Activated CD8-positive, alpha-beta T cell treated with anti-CD3 and anti-CD28 coated beads, Interleukin-2, amount 10 ng/mL, durations not matched to agents 7 days and 5 days (primary cell): ENCODE results near the gene SH3BP4. TPM values are rescaled to one million over a fixed set of nuclear protein-coding genes. Genes with fewer than 3 reads are reported as not detected.

ENCODE experiments used
- ATAC-seq: fragments of 150-1000 bp; cut with Tn5 transposase; one replicate; pipeline ENCODE4 v1.10.0; 2021; ENCODE audit warnings: moderate library complexity
- CTCF ChIA-PET: fragments of 350-600 bp; sonication (Branson Sonifier 250); formaldehyde crosslinking; loops from one replicate; lab custom pipeline; 2021; ENCODE audit warnings: antibody characterized with exemption; lab: Charles Lee
- POLR2A ChIA-PET: fragments of 350-600 bp; sonication (Branson Sonifier 250); formaldehyde crosslinking; loops from one replicate; lab custom pipeline; 2021; ENCODE audit warnings: antibody characterized with exemption; lab: Charles Lee
- DNase-seq: peaks from one replicate; pipeline ENCODE4 v3.0.0-alpha.2; 2020
- H3K27ac Mint-ChIP-seq: one replicate; pipeline ENCODE4 v1.8.0; 2021; ENCODE audit warnings: mild to moderate bottlenecking, mixed read lengths
- H3K27me3 Mint-ChIP-seq: one replicate; pipeline ENCODE4 v1.8.0; 2021; ENCODE audit warnings: low read depth, mixed read lengths
- H3K36me3 Mint-ChIP-seq: one replicate; pipeline ENCODE4 v1.8.0; 2021; ENCODE audit warnings: low read depth, mixed read lengths
- H3K4me1 Mint-ChIP-seq: one replicate; pipeline ENCODE4 v1.8.0; 2021; ENCODE audit warnings: low read depth, mixed read lengths
- H3K4me3 Mint-ChIP-seq: one replicate; pipeline ENCODE4 v1.8.0; 2021; ENCODE audit warnings: mild to moderate bottlenecking, mixed read lengths
- H3K9me3 Mint-ChIP-seq: one replicate; pipeline ENCODE4 v1.8.0; 2022; ENCODE audit warnings: mixed read lengths; ENCODE audit not compliant: insufficient read depth
- total RNA-seq, 2 experiments: library from RNA; stranded (reverse); gene quantifications; one replicate each; pipeline ENCODE4 v1.2.3, GENCODE V29; 2021

SH3BP4 gene
- total RNA-seq, 2 experiments from 2014 or later = not detected

- no peaks in the 10 kb centered on the region for H3K27me3 Mint-ChIP-seq
- no peak for DNase-seq
- H3K9me3 Mint-ChIP-seq = no peaks in the 10 kb centered on the region
- ATAC-seq = no peak
- ChIA-PET CTCF (no interaction called here), POLR2A (no interaction called here)
- H3K4me1 Mint-ChIP-seq = no peaks in the 10 kb centered on the region
- H3K27ac Mint-ChIP-seq = no peak overlapping the region
- no peak overlapping the region for H3K4me3 Mint-ChIP-seq
- H3K36me3 Mint-ChIP-seq = no peaks in the 10 kb centered on the region
Observed at GRCh38 chr2:235078182-235078581, 126.4 kb downstream of the SH3BP4 start.

GRCh38 chr2:235078914-235079472 is 127.2 kb downstream of the SH3BP4 start:
- Mint-ChIP-seq H3K27ac (no peak overlapping the region), H3K4me3 (no peak overlapping the region), H3K9me3 (no peaks in the 10 kb centered on the region), H3K4me1 (no peaks in the 10 kb centered on the region), H3K27me3 (no peaks in the 10 kb centered on the region), H3K36me3 (no peaks in the 10 kb centered on the region)
- DNase-seq = no peak
- ChIA-PET POLR2A (no interaction called here), CTCF (no interaction called here)
- ATAC-seq = no peak

GRCh38 chr2:235080101-235080500 is 128.3 kb downstream of the SH3BP4 start:
- Mint-ChIP-seq H3K4me1 (no peaks in the 10 kb centered on the region), H3K4me3 (no peak overlapping the region), H3K27me3 (no peaks in the 10 kb centered on the region), H3K27ac (no peak overlapping the region), H3K9me3 (no peaks in the 10 kb centered on the region), H3K36me3 (no peaks in the 10 kb centered on the region)
- ATAC-seq = no peak
- no peak for DNase-seq
- CTCF ChIA-PET = no interaction called here
- POLR2A ChIA-PET = no interaction called here

DNA sequence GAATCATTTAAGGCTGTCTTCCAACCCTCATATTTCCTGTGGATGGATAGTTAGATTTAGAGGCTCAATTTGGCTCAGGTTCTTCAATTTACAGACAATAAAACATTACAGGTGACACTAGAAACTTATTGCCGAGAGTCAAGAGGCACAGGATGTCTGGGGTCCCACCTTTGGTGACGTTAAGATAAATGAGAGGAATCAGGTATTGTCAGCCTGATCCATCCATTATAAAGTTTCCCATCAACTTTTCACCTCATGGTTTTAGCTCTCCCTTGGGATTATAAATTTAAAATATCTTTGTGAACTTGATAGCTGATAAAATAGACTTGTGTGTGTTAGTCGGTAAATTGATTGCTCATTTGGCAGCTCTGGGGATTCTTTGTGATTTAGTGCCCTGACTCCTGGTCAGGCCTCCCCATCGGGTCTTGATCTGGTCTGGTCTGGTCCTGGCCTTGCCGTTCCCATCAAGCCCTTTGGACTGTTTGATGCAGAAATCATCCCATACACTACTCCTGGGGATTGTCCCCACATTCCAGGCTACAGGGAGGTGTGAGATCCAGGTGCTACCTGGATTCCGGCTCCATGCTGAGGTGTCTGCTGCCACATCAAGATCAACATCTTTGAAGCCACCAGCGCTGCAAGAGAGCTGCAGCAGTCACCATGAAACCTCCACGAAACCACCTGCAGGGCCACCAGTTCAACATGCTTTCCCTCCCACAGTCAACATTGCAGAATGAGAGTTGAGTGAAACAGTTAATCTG is 130.9 kb downstream of the SH3BP4 start:
- H3K9me3 Mint-ChIP-seq = no peaks in the 10 kb centered on the region
- H3K36me3 Mint-ChIP-seq = no peaks in the 10 kb centered on the region
- CTCF ChIA-PET = no interaction called here
- no peaks in the 10 kb centered on the region for H3K27me3 Mint-ChIP-seq
- no peaks in the 10 kb centered on the region for H3K4me1 Mint-ChIP-seq
- ATAC-seq (no peak), DNase-seq (no peak)
- no peak overlapping the region for H3K27ac Mint-ChIP-seq
- no peak overlapping the region for H3K4me3 Mint-ChIP-seq
- POLR2A ChIA-PET = no interaction called here

DNA sequence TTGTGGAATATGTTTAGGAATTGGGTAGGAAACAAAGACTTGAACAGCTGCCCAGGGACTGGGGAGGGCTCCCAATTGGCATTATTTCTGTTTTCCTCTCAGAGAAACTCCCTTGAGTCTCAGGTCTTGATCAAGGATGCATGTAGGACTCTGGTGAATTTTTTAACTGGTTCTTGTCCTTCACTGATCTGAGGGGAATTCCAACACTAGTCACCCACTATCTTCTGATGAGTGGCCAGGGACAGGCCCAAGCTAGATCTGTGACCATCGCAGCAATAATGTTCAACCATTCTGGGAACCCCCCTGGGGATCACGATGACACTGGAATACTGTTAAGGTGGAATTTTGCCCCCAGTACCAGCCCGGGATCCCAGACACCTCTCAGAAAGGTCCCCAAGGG is 132.0 kb downstream of the SH3BP4 start:
- DNase-seq (no peak), ATAC-seq (no peak)
- Mint-ChIP-seq H3K9me3 (no peaks in the 10 kb centered on the region), H3K36me3 (no peaks in the 10 kb centered on the region), H3K4me3 (no peak overlapping the region), H3K27me3 (no peaks in the 10 kb centered on the region), H3K4me1 (no peaks in the 10 kb centered on the region), H3K27ac (no peak overlapping the region)
- ChIA-PET POLR2A (no interaction called here), CTCF (no interaction called here)

GRCh38 chr2:235084424-235084823 is 132.6 kb downstream of the SH3BP4 start:
- Mint-ChIP-seq H3K27ac (no peak overlapping the region), H3K9me3 (no peaks in the 10 kb centered on the region), H3K27me3 (no peaks in the 10 kb centered on the region), H3K36me3 (no peaks in the 10 kb centered on the region), H3K4me1 (no peaks in the 10 kb centered on the region), H3K4me3 (no peak overlapping the region)
- ChIA-PET CTCF (no interaction called here), POLR2A (no interaction called here)
- ATAC-seq = no peak
- no peak for DNase-seq

- H3K4me3 Mint-ChIP-seq = no peak overlapping the region
- ChIA-PET POLR2A (no interaction called here), CTCF (no interaction called here)
- H3K4me1 Mint-ChIP-seq = no peaks in the 10 kb centered on the region
- no peak for ATAC-seq
- H3K27me3 Mint-ChIP-seq = no peaks in the 10 kb centered on the region
- H3K27ac Mint-ChIP-seq = no peak overlapping the region
- DNase-seq = no peak
- H3K9me3 Mint-ChIP-seq = no peaks in the 10 kb centered on the region
- no peaks in the 10 kb centered on the region for H3K36me3 Mint-ChIP-seq
Observed at GRCh38 chr2:235085476-235085875, 133.7 kb downstream of the SH3BP4 start.

GRCh38 chr2:235086481-235087184 is 134.8 kb downstream of the SH3BP4 start:
- CTCF ChIA-PET = no interaction called here
- H3K27me3 Mint-ChIP-seq = no peaks in the 10 kb centered on the region
- POLR2A ChIA-PET = no interaction called here
- no peaks in the 10 kb centered on the region for H3K4me1 Mint-ChIP-seq
- H3K4me3 Mint-ChIP-seq = no peak overlapping the region
- H3K27ac Mint-ChIP-seq = no peak overlapping the region
- DNase-seq (no peak), ATAC-seq (no peak)
- no peaks in the 10 kb centered on the region for H3K9me3 Mint-ChIP-seq
- H3K36me3 Mint-ChIP-seq = no peaks in the 10 kb centered on the region

- Mint-ChIP-seq H3K4me3 (no peak overlapping the region), H3K36me3 (no peaks in the 10 kb centered on the region), H3K27ac (no peak overlapping the region), H3K27me3 (no peaks in the 10 kb centered on the region), H3K4me1 (no peaks in the 10 kb centered on the region), H3K9me3 (no peaks in the 10 kb centered on the region)
- ChIA-PET CTCF (no interaction called here), POLR2A (no interaction called here)
- ATAC-seq = no peak
- DNase-seq = no peak
Observed at GRCh38 chr2:235087832-235088495, 136.1 kb downstream of the SH3BP4 start.

DNA sequence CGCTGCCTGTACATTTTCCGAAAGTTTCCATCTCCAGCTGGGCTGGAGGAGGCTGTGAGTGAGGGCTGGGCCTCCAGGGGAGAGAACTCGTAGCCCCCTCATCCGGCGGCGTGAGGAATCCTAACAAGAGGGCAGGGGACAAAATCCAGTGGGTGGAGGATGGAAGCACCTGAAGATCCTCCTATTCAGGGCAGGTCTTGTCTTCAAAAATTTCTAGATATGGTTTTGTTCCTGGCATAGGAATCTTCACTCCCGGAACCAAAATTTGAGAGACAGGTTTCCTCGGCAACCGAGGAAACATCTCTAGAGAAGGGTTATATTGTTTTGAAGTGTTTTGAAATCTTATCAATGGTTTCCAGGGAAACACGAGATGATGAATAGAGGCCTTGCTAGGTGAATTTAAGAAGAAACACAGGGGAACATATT is 136.7 kb downstream of the SH3BP4 start:
- Mint-ChIP-seq H3K36me3 (no peaks in the 10 kb centered on the region), H3K27ac (no peak overlapping the region), H3K27me3 (no peaks in the 10 kb centered on the region), H3K4me1 (no peaks in the 10 kb centered on the region), H3K9me3 (no peaks in the 10 kb centered on the region), H3K4me3 (no peak overlapping the region)
- POLR2A ChIA-PET = no interaction called here
- CTCF ChIA-PET = no interaction called here
- DNase-seq (no peak), ATAC-seq (no peak)

DNA sequence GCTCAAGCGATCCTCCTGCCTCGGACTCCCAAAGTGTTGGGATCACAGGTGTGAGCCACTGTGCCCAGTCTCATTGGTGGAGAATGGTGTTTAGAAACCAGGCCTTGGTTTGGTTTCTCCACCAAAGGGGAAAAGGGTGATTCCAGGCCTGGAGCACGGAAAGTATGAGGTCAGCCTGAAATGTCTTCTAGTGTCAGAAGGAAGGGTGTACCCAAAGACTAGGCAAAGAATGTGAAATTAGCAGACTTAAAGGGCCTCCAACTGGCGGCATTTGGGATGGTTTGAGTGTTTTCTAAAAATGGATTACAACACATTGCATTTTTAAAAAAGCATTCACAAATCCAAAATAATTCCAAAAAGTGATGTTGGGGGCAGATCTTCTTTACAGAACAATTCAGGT is 139.6 kb downstream of the SH3BP4 start:
- POLR2A ChIA-PET = no interaction called here
- Mint-ChIP-seq H3K36me3 (no peaks in the 10 kb centered on the region), H3K27ac (no peak overlapping the region), H3K27me3 (peaks cover 3% of the 10 kb centered on the region), H3K4me3 (no peak overlapping the region), H3K9me3 (no peaks in the 10 kb centered on the region), H3K4me1 (no peaks in the 10 kb centered on the region)
- ATAC-seq (no peak), DNase-seq (no peak)
- CTCF ChIA-PET = no interaction called here

- POLR2A ChIA-PET = no interaction called here
- ATAC-seq = no peak
- Mint-ChIP-seq H3K9me3 (no peaks in the 10 kb centered on the region), H3K4me1 (no peaks in the 10 kb centered on the region), H3K4me3 (no peak overlapping the region), H3K27ac (no peak overlapping the region), H3K36me3 (no peaks in the 10 kb centered on the region), H3K27me3 (peaks cover 3% of the 10 kb centered on the region)
- CTCF ChIA-PET = no interaction called here
- DNase-seq = no peak
Observed at GRCh38 chr2:235091983-235092382, 140.2 kb downstream of the SH3BP4 start.
